AG20443 (cell line): Measurements from ENCODE around the gene NRARP.

ENCODE experiments used
- DNase-seq: peaks from one replicate; pipeline ENCODE4 v3.0.0; 2012; ENCODE audit warnings: low spot score, mixed read lengths

Gene NRARP

DNA sequence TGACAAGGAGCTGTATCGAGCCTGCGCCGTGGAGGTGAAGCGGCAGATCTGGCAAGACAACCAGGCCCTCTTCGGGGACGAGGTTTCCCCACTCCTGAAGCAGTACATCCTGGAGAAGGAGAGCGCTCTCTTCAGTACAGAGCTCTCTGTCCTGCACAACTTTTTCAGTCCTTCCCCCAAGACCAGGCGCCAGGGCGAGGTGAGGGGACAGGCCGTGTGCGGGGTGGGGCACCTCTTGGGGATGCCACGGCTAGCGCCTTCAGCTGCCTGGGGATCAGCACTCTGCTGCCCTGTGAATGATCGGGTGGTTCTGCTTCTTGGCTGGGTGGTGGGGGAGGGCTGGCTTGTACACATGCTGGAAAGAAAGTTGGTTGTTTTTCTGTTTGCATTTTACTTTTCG lies 45.2 kb downstream of the NRARP start:
- DNase-seq = no peak

DNA sequence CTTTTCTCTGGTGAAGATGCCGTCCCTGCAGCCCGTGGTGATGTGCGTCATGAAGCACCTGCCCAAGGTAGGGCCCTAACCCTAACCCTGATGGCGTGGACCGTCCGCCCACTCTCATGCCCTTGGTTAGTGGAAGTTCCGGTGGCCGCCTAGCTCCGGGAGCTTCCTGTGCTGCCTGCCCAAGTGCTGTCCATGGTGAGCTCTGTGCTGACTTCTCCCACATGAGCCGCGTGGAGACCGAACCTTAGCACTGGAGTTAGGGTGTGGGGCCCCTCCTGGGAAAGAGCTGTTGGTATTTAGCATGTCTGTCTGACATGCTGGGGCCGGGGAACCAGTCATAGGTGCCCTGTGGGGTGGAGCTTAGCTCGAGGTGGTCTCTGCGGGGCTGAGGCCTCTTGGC lies 45.7 kb downstream of the NRARP start:
- no peak for DNase-seq

DNA sequence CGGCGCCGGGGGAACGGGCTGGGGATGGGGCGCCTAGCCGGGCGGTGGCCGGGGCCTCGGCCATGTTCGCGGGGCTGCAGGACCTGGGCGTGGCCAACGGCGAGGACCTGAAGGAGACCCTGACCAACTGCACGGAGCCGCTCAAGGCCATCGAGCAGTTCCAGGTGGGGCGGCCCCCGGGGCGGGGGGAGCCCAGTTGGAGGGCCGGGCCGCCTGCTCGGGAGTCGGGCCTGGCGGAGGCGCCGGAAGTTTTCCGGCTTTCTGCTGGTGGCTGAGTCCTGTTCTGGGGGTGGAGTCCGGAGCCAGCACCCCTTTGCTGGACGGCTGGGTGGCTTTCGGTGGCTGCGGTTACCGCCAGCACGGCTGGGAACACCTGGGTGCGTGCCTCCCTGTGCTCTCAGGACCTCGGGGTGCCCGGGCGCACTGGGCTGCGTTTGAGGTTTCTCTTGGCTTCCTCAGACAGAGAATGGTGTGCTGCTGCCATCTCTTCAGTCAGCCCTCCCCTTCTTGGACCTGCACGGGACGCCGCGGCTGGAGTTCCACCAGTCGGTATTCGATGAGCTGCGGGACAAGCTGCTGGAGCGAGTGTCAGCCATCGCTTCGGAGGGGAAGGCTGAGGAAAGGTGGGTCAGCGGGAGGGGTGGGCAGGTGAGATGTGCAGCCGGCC lies 46.5 kb downstream of the NRARP start:
- DNase-seq = no peak

DNA sequence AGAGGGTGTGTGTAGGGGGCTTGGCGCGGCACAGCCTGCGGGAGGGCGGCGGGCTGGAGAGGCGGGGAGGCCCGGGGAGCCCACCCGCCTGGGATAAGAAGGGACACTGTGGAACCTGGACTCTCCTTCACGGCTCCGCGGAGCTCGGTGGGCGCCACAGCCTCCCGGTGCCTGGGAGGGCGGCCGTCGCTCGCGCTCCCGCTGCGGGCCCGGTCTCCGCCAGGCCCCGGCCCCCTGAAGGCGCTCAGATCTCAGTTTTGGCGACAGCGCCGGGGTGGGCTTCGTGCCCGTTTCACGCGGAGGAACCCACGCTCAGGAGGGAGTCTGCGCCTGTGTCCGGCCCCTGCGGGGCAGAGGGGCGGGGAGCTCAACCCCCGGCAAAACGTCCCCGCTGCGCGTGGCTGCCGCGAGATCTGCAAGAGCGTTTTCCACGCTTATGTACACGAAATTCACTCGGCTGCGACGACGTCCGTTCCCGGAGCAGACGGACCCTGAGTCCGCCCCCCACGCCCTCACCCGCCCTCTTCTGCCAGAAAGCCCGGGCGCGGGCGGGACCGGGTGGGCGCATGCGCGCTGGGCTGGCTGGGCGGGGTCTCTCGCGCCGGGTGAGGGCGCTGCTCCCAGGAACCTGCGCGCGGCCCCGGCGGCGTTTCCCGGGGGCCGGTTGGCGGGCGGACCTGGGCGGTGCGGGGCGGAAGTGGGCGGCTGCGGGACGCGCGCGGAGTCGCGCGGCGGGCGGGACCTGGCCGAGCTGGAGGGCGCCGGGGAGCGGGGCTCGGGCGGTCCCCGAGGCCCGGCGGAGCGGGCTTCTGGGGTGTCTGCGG lies 47.2 kb downstream of the NRARP start, which contains the start of gene NELFB:
NELFB (plus strand) TSS at position 704 of the 824 bp plus-strand sequence.
- DNase-seq = peak; percentile 100

DNA sequence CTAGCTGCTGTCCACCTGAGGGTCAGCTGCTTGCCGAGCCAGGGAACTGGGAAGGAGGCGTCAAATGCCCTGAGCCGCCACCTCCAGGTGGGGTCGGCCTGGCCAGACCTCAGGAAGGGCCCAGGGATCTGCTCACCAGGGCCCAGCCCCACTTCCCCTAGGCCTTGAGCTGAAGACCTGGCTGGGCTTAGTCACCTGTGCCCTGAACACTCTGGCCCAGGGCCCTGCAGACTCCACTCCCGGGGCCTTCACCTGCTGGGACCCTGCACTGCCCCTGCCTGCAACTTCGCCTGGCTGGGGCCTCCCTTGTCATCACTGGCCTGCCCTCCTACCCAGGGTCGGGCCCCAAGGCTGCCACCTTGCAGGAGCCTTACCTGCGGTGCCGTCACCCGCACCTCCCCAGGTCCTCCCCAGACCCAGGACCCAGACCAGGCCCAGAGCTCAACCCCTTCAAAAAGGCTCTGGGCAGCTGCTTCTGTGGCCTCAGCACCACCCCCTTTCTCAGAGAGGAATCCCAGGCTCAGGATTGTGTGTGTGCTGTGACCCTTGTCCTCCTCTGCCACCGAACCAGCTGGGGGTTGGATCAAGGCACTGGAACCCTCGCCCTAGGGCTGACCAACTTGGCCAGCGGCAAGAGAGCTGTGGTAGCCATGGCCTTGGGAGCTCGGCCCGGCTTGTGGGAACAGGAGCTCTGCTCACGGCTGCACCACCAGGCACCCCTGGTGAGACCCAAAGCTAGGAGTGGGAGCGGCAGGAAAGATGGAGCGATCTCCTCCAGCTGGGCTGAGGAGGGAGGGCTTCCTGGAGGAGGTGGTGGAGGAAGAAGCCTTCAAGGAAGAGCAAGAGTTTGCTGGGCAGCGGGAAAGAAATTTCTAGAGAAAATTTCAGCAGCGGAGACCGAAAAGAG lies 48.1 kb downstream of the NRARP start:
- DNase-seq = no peak

DNA sequence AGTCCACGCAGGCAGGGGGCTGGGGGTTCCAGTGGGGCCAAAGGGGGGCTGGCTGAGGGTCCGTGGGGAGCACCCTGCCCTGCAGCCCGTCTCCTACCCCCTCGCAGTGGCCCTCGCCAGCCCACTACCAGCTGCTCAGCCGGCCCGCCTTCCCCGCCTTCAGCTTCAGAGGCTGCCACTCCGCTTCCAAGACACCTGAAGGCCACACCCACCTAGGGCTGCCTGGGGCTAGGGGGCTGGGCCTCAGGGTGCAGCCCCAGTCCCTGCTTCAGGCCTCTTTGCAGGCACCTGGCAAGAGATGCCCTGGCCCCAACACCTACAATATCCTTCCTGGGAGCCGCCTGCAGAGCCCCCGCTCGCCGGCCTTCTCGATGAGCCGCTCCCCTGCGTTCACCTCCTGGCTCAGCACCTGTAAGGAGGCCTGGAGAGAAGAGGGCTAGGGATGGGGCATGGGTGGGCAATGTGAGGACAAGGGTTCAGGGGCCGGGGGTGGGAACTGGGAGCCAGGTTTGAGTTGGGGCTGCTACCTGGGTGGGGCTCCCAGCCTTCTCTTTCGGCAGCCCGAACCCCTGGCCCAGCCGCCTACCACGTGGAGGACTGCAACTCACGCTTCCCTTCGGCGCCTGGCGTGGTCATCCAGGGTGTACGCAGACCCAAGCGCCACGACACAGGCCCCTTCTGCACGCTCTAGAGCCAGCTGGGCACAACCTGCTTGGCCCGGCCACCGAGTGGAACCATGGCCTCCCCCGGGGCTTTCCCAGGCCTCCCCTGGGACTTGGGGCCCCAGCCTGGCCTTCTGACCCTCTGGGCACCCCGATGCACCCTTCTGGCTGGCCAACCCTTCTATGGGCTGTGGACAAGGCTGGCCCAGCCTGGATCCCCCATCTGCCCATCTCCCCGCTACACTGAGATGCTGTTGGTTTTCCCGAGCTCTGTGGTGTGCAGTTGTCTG lies 49.2 kb downstream of the NRARP start:
- DNase-seq = no peak

DNA sequence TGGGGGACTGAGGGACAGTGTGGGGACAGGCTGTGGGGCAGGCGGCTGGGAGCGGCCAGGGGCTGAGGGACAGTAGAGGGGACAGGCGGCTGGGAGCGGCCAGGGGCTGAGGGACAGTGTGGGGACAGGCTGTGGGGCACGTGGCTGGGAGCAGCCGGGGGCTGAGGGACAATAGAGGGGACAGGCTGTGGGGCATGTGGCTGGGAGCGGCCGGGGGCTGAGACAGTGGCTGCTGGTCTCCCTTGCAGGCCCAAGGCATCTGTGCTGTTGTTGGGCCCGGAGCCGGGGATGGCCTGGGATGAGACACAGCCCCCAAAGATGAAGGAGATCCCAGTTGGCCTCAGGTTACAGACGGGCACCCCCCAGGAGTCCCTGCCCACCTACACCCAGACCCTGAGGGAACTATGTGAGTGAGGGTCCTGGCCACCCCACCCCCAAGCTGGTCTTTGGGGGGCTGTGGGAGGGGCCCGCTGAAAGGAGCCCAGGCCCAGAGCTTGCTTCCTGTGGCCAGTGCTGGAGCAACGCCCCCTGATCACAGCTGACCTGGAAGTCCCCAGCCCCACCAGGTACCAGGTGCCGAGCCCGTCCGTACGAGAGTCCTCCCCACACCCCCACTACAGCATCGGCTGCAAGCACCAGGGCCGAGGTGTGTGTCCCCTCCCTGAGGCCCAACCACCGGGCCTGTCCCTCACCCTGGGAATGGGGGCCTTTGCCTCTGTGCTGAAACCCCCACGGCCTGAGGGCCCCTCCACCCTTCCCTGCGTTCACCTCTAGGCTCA lies 50.4 kb downstream of the NRARP start:
- DNase-seq = no peak

DNA sequence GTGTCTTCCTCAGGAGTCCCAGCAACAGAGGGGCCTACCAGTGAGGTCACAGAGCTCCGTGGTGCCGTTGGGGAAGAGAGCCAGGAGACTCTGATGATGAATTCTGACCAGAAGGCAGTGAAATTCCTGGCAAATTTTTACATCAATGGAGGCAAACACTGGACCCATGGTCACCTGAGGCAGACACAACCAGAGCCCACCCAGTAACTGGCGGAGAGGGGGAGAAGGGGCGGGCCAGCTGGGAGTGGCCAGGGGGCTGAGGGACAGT lies 50.9 kb downstream of the NRARP start, which contains the start of gene STPG3:
STPG3 (plus strand) TSS at position 93 of the 268 bp plus-strand sequence; CDS start at position 94, 1 bp downstream.
- no peak for DNase-seq

DNA sequence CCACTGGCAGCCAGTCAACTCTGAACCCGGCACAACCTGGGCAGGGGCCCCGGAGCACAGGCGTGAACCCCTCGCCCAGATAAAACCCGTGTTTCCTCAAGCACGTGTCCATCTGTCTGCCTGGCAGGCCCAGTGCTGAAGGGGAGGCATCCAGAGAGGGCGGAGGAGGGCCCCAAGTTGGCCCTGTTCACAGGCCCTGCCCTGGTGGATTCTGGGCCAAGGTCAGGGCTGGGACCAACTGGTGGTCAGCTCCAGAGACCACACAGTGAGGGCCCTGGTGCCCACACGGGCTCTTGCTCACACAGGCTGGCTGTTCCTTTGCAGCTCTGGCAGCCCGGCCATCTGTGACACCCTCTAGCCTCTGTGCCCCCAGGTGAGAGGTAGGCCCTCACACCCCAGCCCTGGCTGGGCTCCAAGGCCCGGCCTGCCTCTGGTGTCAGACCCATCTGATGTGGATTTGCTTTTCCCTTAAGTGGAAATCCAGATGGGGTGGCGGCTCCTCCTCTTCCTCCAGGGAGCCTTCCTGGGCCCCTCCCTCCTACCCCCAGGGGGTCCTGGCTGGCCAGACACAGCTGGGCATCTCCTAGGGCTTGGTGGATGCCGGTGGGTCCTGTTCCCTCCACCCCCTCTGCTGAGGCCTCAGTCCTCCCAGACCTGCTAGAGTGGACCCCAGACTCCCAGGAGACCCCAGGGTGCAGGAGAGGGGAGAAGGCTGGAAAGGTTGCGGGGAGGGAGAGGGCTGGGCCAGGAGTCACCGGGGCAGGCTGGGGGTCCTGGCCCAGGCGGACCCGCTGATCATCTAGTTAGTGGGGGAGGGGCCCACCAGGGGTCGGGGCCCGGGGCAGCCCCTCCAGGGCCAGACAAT lies 51.5 kb downstream of the NRARP start:
- DNase-seq = no peak
